ENCODE data around the gene CEP57L1. TPM values are rescaled to one million over a fixed set of nuclear protein-coding genes. Genes with fewer than 3 reads are reported as not detected.

Gene CEP57L1
- total RNA-seq, 1 donor from 2014 or later: 14.0 TPM

- DNase-seq (ENCODE audit: low spot score): no peak
- Mint-ChIP-seq H3K4me1 (ENCODE audit: low read depth) (peaks cover 25% of the 10 kb centered on the region), H3K36me3 (ENCODE audit: low read depth) (no peaks in the 10 kb centered on the region), H3K4me3 (ENCODE audit: unreplicated experiment) (no peak overlapping the region), H3K9me3 (ENCODE audit: low read depth) (no peaks in the 10 kb centered on the region), H3K27ac (ENCODE audit: unreplicated experiment) (no peak overlapping the region), H3K27me3 (ENCODE audit: low read depth) (no peaks in the 10 kb centered on the region)
- no peak for TF ChIP-seq CTCF (IDR thresholded peaks at IDR 0.05)
These were observed 43.8 kb upstream of the CEP57L1 start for GRCh38 chr6:109051301-109052017.

GRCh38 chr6:109052018-109052651 is 43.2 kb upstream of the CEP57L1 start:
- DNase-seq (ENCODE audit: low spot score): no peak
- TF ChIP-seq CTCF (IDR thresholded peaks at IDR 0.05): no peak
- Mint-ChIP-seq H3K9me3 (ENCODE audit: low read depth) (no peaks in the 10 kb centered on the region), H3K27me3 (ENCODE audit: low read depth) (no peaks in the 10 kb centered on the region), H3K36me3 (ENCODE audit: low read depth) (no peaks in the 10 kb centered on the region), H3K4me1 (ENCODE audit: low read depth) (peaks cover 25% of the 10 kb centered on the region), H3K27ac (ENCODE audit: unreplicated experiment) (no peak overlapping the region), H3K4me3 (ENCODE audit: unreplicated experiment) (no peak overlapping the region)

- Mint-ChIP-seq H3K36me3 (ENCODE audit: low read depth) (no peaks in the 10 kb centered on the region), H3K4me3 (ENCODE audit: unreplicated experiment) (no peak overlapping the region), H3K4me1 (ENCODE audit: low read depth) (peaks cover 25% of the 10 kb centered on the region), H3K9me3 (ENCODE audit: low read depth) (no peaks in the 10 kb centered on the region), H3K27ac (ENCODE audit: unreplicated experiment) (no peak overlapping the region), H3K27me3 (ENCODE audit: low read depth) (no peaks in the 10 kb centered on the region)
- DNase-seq (ENCODE audit: low spot score): no peak
- no peak for TF ChIP-seq CTCF (IDR thresholded peaks at IDR 0.05)
These were observed 42.5 kb upstream of the CEP57L1 start for GRCh38 chr6:109052852-109053251.

GRCh38 chr6:109053336-109053735 is 42.0 kb upstream of the CEP57L1 start:
- H3K4me1 Mint-ChIP-seq (ENCODE audit: low read depth): peaks cover 22% of the 10 kb centered on the region
- H3K9me3 Mint-ChIP-seq (ENCODE audit: low read depth): no peaks in the 10 kb centered on the region
- H3K4me3 Mint-ChIP-seq (ENCODE audit: unreplicated experiment): no peak overlapping the region
- H3K36me3 Mint-ChIP-seq (ENCODE audit: low read depth): no peaks in the 10 kb centered on the region
- no peak for TF ChIP-seq CTCF (IDR thresholded peaks at IDR 0.05)
- no peak overlapping the region for H3K27ac Mint-ChIP-seq (ENCODE audit: unreplicated experiment)
- no peak for DNase-seq (ENCODE audit: low spot score)
- no peaks in the 10 kb centered on the region for H3K27me3 Mint-ChIP-seq (ENCODE audit: low read depth)

- no peaks in the 10 kb centered on the region for H3K36me3 Mint-ChIP-seq (ENCODE audit: low read depth)
- H3K27me3 Mint-ChIP-seq (ENCODE audit: low read depth): no peaks in the 10 kb centered on the region
- TF ChIP-seq CTCF (IDR thresholded peaks at IDR 0.05): no peak
- H3K9me3 Mint-ChIP-seq (ENCODE audit: low read depth): no peaks in the 10 kb centered on the region
- H3K27ac Mint-ChIP-seq (ENCODE audit: unreplicated experiment): peak overlapping the region; percentile 32
- no peak overlapping the region for H3K4me3 Mint-ChIP-seq (ENCODE audit: unreplicated experiment)
- H3K4me1 Mint-ChIP-seq (ENCODE audit: low read depth): peaks cover 38% of the 10 kb centered on the region
- no peak for DNase-seq (ENCODE audit: low spot score)
These were observed 39.5 kb upstream of the CEP57L1 start for GRCh38 chr6:109055771-109056235.

All from chondrocyte (in vitro differentiated cells).